ENCODE results near the gene NPY. TPM values are rescaled to one million over a fixed set of nuclear protein-coding genes. Genes with fewer than 3 reads are reported as not detected.
A peak's percentile ranks its signal among the peaks of the same experiment; 100 is the strongest.

Gene NPY
- total RNA-seq, 2 experiments from 2014 or later: not detected

GRCh38 chr7:24283554-24283896 is 465 bp upstream of the NPY start:
- no peak for TF ChIP-seq CTCF (IDR thresholded peaks at IDR 0.05)
- H3K4me1 Mint-ChIP-seq (ENCODE audit: low read depth): peaks cover 8% of the 10 kb centered on the region
- ATAC-seq (no peak), DNase-seq (no peak)
- no peak overlapping the region for H3K27ac Mint-ChIP-seq
- H3K36me3 Mint-ChIP-seq (ENCODE audit: low read depth): no peaks in the 10 kb centered on the region
- peaks cover 39% of the 10 kb centered on the region for H3K27me3 Mint-ChIP-seq
- no peak overlapping the region for H3K4me3 Mint-ChIP-seq
- POLR2A ChIA-PET: no interaction called here
- H3K9me3 Mint-ChIP-seq: no peaks in the 10 kb centered on the region
- intact Hi-C loops (cut with micrococcal nuclease): no loop called here
- CTCF ChIA-PET: no interaction called here

- H3K27me3 Mint-ChIP-seq: peaks cover 45% of the 10 kb centered on the region
- H3K27ac Mint-ChIP-seq: no peak overlapping the region
- H3K4me3 Mint-ChIP-seq: peak overlapping the region; percentile 28
- no peak for TF ChIP-seq CTCF (IDR thresholded peaks at IDR 0.05)
- no peaks in the 10 kb centered on the region for H3K36me3 Mint-ChIP-seq (ENCODE audit: low read depth)
- H3K9me3 Mint-ChIP-seq: no peaks in the 10 kb centered on the region
- H3K4me1 Mint-ChIP-seq (ENCODE audit: low read depth): peaks cover 9% of the 10 kb centered on the region
- intact Hi-C loops (cut with micrococcal nuclease): no loop called here
- no peak for ATAC-seq
- ChIA-PET CTCF (interaction anchor here (1.4 kb wide), 1 partner anchor 810 kb away, joined by 3 read pairs; no protein-coding TSS in a partner anchor), POLR2A (no interaction called here)
- DNase-seq: no peak
Measured at GRCh38 chr7:24284699-24285506, 913 bp downstream of the NPY start.

GRCh38 chr7:24290004-24290641 is 6.1 kb downstream of the NPY start:
- H3K27me3 Mint-ChIP-seq: peaks cover 32% of the 10 kb centered on the region
- TF ChIP-seq CTCF (IDR thresholded peaks at IDR 0.05): peak; percentile 49
- H3K36me3 Mint-ChIP-seq (ENCODE audit: low read depth): no peaks in the 10 kb centered on the region
- peak; percentile 97 for ATAC-seq
- DNase-seq: peak; percentile 86
- H3K4me1 Mint-ChIP-seq (ENCODE audit: low read depth): peaks cover 11% of the 10 kb centered on the region
- H3K9me3 Mint-ChIP-seq: no peaks in the 10 kb centered on the region
- no peak overlapping the region for H3K4me3 Mint-ChIP-seq
- CTCF ChIA-PET: interaction anchor here (0.6 to 1.9 kb wide), 15 partner anchors 23 to 716 kb away, joined by 3 to 12 read pairs (median 3); no protein-coding TSS in a partner anchor
- POLR2A ChIA-PET: no interaction called here
- intact Hi-C loops (cut with micrococcal nuclease): loop anchor here (10.0 kb wide), 1 partner anchor 375 kb away; no protein-coding TSS in a partner anchor
- H3K27ac Mint-ChIP-seq: no peak overlapping the region

- Mint-ChIP-seq H3K9me3 (no peaks in the 10 kb centered on the region), H3K36me3 (ENCODE audit: low read depth) (no peaks in the 10 kb centered on the region), H3K4me1 (ENCODE audit: low read depth) (peaks cover 7% of the 10 kb centered on the region), H3K27me3 (peaks cover 22% of the 10 kb centered on the region), H3K27ac (no peak overlapping the region), H3K4me3 (no peak overlapping the region)
- CTCF ChIA-PET: interaction anchor here (1.0 kb wide), 1 partner anchor 90 kb away, joined by 5 read pairs; no protein-coding TSS in a partner anchor
- no peak for ATAC-seq
- no peak for TF ChIP-seq CTCF (IDR thresholded peaks at IDR 0.05)
- POLR2A ChIA-PET: no interaction called here
- no peak for DNase-seq
- intact Hi-C loops (cut with micrococcal nuclease): loop anchor here (10.0 kb wide), 1 partner anchor 374 kb away; no protein-coding TSS in a partner anchor
Measured at GRCh38 chr7:24291271-24291670, 7.3 kb downstream of the NPY start.

- TF ChIP-seq CTCF (IDR thresholded peaks at IDR 0.05): no peak
Measured at GRCh38 chr7:24297362-24297761, 13.4 kb downstream of the NPY start.

More at GRCh38 chr7:24297362-24297761, 13.4 kb downstream of the NPY start:
- ChIA-PET CTCF (no interaction called here), POLR2A (no interaction called here)
- Mint-ChIP-seq H3K4me3 (no peak overlapping the region), H3K36me3 (ENCODE audit: low read depth) (no peaks in the 10 kb centered on the region), H3K27ac (no peak overlapping the region), H3K27me3 (peaks cover 6% of the 10 kb centered on the region), H3K4me1 (ENCODE audit: low read depth) (no peaks in the 10 kb centered on the region), H3K9me3 (no peaks in the 10 kb centered on the region)
- no peak for DNase-seq
- ATAC-seq: no peak
- intact Hi-C loops (cut with micrococcal nuclease): loop anchor here (10.0 kb wide), 1 partner anchor 367 kb away; no protein-coding TSS in a partner anchor
